Testis (tissue), 2 donors: ENCODE results near the gene POLK.

Experiments
- CTCF ChIP-seq, 3 experiments: fragments of 450-650 bp in 2 of 3; fragments of 200-600 bp in 1 of 3; sonication (generic) in 1 of 3; IDR thresholded peaks; one replicate each; pipeline ENCODE4 v1.5.1; 2016 to 2019; ENCODE audit warnings: antibody characterized with exemption in 3 of 3, mild to moderate bottlenecking in 2 of 3, moderate library complexity in 1 of 3
- POLR2A ChIP-seq: fragments of 450-650 bp; IDR thresholded peaks from one replicate; pipeline ENCODE4 v1.6.1; 2017; ENCODE audit warnings: antibody characterized with exemption, mild to moderate bottlenecking, moderate library complexity

GRCh38 chr5:75614176-75614575 is 102.5 kb downstream of the POLK start:
- TF ChIP-seq CTCF (IDR thresholded peaks at IDR 0.05) (no peak), POLR2A (no peak)
